Choroid plexus epithelial cell (primary cell): ENCODE measurements around the gene CIBAR2.
A peak's percentile ranks its signal among the peaks of the same experiment; 100 is the strongest.

Experiments
- DNase-seq: peaks from one replicate; pipeline ENCODE4 v3.0.0-alpha.2; 2010; ENCODE audit warnings: low read depth
- H3K4me3 ChIP-seq: 2 replicates; pipeline ENCODE4 v1.5.1; 2011; ENCODE audit warnings: low read depth, mild to moderate bottlenecking, control low read depth, low read length, moderate library complexity
- TF ChIP-seq, protein P1 (sequence below): conservative IDR thresholded peaks from 2 replicates; pipeline ENCODE4 v1.5.1; 2011; ENCODE audit warnings: low read depth, mild to moderate bottlenecking, control low read depth, inconsistent platforms, low read length, moderate library complexity

Gene CIBAR2

GRCh38 chr16:85084841-85085510, 27.3 kb downstream of the CIBAR2 start:
- peak; percentile 57 for DNase-seq
- no peak overlapping the region for H3K4me3 ChIP-seq
- TF ChIP-seq, protein P1, sequence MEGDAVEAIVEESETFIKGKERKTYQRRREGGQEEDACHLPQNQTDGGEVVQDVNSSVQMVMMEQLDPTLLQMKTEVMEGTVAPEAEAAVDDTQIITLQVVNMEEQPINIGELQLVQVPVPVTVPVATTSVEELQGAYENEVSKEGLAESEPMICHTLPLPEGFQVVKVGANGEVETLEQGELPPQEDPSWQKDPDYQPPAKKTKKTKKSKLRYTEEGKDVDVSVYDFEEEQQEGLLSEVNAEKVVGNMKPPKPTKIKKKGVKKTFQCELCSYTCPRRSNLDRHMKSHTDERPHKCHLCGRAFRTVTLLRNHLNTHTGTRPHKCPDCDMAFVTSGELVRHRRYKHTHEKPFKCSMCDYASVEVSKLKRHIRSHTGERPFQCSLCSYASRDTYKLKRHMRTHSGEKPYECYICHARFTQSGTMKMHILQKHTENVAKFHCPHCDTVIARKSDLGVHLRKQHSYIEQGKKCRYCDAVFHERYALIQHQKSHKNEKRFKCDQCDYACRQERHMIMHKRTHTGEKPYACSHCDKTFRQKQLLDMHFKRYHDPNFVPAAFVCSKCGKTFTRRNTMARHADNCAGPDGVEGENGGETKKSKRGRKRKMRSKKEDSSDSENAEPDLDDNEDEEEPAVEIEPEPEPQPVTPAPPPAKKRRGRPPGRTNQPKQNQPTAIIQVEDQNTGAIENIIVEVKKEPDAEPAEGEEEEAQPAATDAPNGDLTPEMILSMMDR = no peak

DNA sequence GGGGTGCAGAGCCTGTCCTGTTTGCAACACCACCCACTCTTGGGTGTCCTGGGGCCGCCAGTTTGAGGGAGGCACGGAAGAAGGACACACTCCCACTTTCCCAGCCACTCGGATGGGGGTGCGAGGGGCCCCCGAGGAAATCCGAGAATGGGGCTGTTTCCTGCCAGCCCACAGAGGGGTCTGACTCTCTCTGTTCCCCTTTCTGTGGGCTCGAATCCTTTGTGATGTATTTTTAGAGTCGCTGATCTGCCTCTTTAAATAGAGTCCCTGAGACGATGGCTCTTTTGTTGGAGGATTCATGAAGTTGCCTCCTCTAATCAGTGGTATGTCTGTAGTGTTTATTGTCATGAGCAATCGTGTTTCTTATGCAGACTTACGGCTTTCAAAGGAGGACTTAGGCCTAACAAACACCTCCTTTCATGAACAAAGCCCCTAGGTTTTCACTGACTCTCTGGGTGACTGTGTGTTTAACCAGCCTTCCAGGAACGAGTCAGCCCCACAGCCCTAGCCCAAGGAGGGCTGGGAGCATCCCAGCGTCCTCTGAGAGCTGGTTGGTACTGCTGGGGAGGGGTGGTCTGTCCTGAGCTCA, 29.1 kb downstream of the CIBAR2 start:
- DNase-seq = no peak
- H3K4me3 ChIP-seq = no peak overlapping the region
- TF ChIP-seq, protein P1 = no peak

DNA sequence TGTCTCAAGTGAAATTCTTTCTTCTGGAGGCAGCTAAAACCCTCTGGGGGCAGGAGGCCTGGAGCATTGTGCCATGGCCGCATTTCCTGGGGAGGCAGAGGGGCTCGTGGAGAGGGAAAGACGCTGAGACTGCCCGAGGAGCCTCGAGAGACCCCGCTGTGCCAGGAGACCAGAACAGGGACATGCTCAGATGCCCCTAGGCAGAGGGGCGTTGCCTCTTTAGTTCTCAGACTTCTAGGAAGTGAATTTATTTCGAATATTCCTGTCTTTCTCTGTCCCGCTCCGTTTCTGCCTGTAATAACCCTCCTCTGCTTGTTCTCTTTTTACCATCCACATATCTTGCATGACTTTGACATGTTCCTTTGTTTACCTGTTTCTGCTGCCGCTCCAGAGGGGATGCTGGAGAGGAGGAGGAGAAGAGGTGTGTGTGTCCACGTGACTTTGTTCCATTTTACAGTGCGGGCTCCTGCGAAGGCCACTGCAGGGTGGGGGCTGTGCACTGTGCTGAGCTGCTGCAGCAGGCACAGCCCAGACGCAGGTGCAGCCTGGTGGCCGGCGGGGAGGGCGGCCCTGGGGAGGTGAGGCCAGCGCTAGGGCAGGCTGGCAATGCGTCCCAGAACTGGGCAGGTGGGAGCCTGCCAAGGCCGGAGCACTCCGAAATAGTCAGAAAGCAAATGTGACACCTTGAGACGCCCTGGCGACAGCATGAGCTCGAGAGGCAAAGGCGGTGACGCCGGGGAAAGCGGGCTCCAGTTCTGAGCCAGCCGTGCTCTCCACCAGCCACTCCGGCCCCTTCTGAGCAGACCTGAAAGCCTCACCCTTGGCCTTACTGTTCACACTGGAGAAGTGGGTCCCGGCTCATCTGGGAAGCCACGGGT, 29.9 kb downstream of the CIBAR2 start:
- TF ChIP-seq, protein P1 = no peak
- no peak overlapping the region for H3K4me3 ChIP-seq
- DNase-seq = no peak

DNA sequence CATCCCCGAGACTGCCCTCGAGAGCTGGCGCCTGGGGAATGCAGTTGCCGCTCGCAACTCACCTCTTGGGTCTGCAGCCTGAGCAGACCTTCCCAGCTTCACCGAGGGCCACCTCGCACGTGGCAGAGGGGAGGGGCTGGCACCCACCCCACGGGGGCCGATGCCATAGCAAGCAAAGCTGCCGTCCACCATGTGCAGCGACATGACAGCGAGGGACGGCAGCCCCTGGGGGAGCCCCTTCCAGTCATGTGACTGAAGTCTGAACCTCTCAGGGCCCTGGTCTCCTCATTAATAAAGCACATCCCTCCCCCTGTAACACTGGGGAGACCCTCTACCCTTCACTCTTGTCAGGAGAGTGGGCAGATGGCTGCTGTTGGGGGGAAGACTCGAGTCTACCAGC, 30.5 kb downstream of the CIBAR2 start:
- DNase-seq = no peak
- TF ChIP-seq, protein P1 = no peak

DNA sequence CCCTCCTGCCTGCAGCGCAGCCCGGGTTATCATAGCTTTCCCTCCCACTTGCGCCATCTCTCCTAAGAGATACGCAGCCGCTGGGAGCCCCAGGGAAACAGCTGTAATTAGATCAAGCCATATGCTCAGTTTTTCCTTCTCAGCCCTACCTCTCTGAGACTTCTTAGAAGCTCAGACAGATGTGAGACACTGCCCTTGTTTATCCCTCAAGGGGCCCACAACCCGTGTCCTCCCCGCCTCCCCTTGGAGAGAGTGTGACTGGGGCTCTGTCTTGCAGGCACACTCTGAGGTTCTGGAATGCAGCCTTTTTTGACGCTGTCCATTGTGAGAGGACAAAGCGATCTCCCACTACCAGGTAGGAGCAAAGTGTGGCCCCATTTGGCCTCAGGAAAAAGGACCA, 31.2 kb downstream of the CIBAR2 start:
- no peak overlapping the region for H3K4me3 ChIP-seq
- TF ChIP-seq, protein P1 = no peak
- peak; percentile 24 for DNase-seq

More for the DNA sequence above, 30.5 kb downstream of the CIBAR2 start:
- no peak overlapping the region for H3K4me3 ChIP-seq

DNA sequence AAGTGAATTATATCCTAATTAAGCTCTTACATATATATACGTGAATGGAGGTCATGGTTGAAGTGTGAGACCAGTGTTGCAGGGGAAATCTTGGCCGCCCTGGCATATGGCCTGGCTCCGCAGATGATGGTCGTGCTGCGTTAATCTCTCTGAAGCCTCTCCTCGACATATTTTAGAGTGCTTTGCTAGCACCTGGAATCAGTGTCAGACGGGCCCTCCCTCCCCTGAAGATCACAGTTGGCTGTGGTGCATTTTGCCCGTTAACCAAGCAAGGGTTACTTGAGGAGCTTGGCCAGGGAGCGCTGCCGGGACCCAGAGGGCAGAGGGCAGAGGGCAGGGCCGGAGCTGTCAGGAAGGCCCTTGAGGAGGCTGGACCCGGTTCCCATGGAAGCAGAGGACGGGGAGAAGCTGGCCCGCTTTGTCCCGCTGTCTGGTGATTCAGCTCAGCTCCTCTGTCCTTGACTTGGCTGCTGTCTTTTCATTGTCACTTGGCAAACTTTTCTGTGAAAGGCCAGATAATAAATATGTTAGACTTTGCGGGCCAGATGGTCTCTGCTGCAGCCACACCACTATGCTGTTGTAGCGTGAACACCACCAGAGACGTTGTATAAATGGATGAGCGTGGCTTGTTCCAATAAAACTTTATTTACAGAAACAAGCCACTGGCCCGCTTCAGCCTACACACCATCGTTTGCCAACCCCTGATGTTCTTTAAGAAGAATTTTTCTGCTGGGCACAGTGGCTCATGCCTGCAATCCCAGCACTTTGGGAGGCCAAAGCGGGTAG, 32.3 kb downstream of the CIBAR2 start:
- TF ChIP-seq, protein P1 = no peak
- DNase-seq = no peak
- H3K4me3 ChIP-seq = no peak overlapping the region
